HG03442 (cell line): ENCODE results near the gene TGM5.
"Not testable (repeated sequence)": the region's sequence is repeated elsewhere in the genome, so short reads cannot be mapped to it uniquely, and the experiment has no call there.

ENCODE experiments used
- ATAC-seq: cut with Tn5 transposase; IDR thresholded peaks from one replicate; pipeline ENCODE4 v1.9.1; 2021; ENCODE audit warnings: mild to moderate bottlenecking, moderate library complexity; ENCODE audit not compliant: unreplicated experiment

TGM5 gene

GRCh38 chr15:43249699-43250203 lies 17.0 kb downstream of the TGM5 start:
- ATAC-seq = no peak

GRCh38 chr15:43249236-43249635 lies 17.5 kb downstream of the TGM5 start:
- no peak for ATAC-seq

- ATAC-seq = no peak
Observed at GRCh38 chr15:43246261-43246774, 20.4 kb downstream of the TGM5 start.

GRCh38 chr15:43244092-43244491 lies 22.6 kb downstream of the TGM5 start:
- ATAC-seq = no peak

GRCh38 chr15:43243020-43243645 lies 23.6 kb downstream of the TGM5 start:
- ATAC-seq = no peak

- no peak for ATAC-seq
Observed at GRCh38 chr15:43242616-43243015, 24.1 kb downstream of the TGM5 start.

- ATAC-seq = no peak
Observed at GRCh38 chr15:43241100-43241499, 25.6 kb downstream of the TGM5 start.

GRCh38 chr15:43239732-43240491 lies 26.8 kb downstream of the TGM5 start:
- peak; percentile 58 for ATAC-seq

- no peak for ATAC-seq
Observed at GRCh38 chr15:43238671-43239131, 28.0 kb downstream of the TGM5 start.

- no peak for ATAC-seq
Observed at GRCh38 chr15:43237842-43238470, 28.8 kb downstream of the TGM5 start.

GRCh38 chr15:43235536-43235935 lies 31.2 kb downstream of the TGM5 start:
- ATAC-seq = no peak

GRCh38 chr15:43232289-43232874 lies 34.3 kb downstream of the TGM5 start:
- no peak for ATAC-seq

- ATAC-seq = no peak
Observed at GRCh38 chr15:43230640-43231115, 36.0 kb downstream of the TGM5 start.

- no peak for ATAC-seq
Observed at GRCh38 chr15:43229977-43230376, 36.8 kb downstream of the TGM5 start.

GRCh38 chr15:43226436-43227305 lies 40.1 kb downstream of the TGM5 start:
- no peak for ATAC-seq

- ATAC-seq = not testable (repeated sequence)
Observed at GRCh38 chr15:43225950-43226255, 40.8 kb downstream of the TGM5 start.

- no peak for ATAC-seq
Observed at GRCh38 chr15:43225201-43225949, 41.4 kb downstream of the TGM5 start.

GRCh38 chr15:43221422-43221821 lies 45.3 kb downstream of the TGM5 start:
- ATAC-seq = no peak

- ATAC-seq = no peak
Observed at GRCh38 chr15:43220991-43221403, 45.7 kb downstream of the TGM5 start, which contains the start of gene EPB42. EPB42 (minus strand) TSS chr15:43221018; CDS start chr15:43220825, 193 bp downstream.
